Erythroblast (primary cell): ENCODE results near the gene NDUFA7.
"Not testable (repeated sequence)": the region's sequence is repeated elsewhere in the genome, so short reads cannot be mapped to it uniquely, and the experiment has no call there.

Experiments
- DNase-seq, 2 experiments: peaks; one replicate each; lab custom pipeline; 2025; lab: John Stamatoyannopoulos, UW
- GATA1 ChIP-seq: IDR thresholded peaks from 2 replicates; pipeline ENCODE4 v1.6.1; 2011; ENCODE audit warnings: low read depth, mild to moderate bottlenecking, control low read depth, low read length, moderate library complexity
- POLR2A ChIP-seq: IDR thresholded peaks from 2 replicates; pipeline ENCODE4 v1.6.1; 2011; ENCODE audit warnings: mild to moderate bottlenecking, low read length

Gene NDUFA7

GRCh38 chr19:8355631-8356402 lies 34.6 kb upstream of the NDUFA7 start:
- no peak for DNase-seq
- TF ChIP-seq POLR2A (no peak), GATA1 (no peak)

- DNase-seq = not testable (repeated sequence)
Observed at GRCh38 chr19:8352845-8353244, 31.7 kb upstream of the NDUFA7 start.

- TF ChIP-seq GATA1 (no peak), POLR2A (no peak)
- no peak for DNase-seq
Observed at GRCh38 chr19:8352134-8352827, 31.1 kb upstream of the NDUFA7 start.

DNA sequence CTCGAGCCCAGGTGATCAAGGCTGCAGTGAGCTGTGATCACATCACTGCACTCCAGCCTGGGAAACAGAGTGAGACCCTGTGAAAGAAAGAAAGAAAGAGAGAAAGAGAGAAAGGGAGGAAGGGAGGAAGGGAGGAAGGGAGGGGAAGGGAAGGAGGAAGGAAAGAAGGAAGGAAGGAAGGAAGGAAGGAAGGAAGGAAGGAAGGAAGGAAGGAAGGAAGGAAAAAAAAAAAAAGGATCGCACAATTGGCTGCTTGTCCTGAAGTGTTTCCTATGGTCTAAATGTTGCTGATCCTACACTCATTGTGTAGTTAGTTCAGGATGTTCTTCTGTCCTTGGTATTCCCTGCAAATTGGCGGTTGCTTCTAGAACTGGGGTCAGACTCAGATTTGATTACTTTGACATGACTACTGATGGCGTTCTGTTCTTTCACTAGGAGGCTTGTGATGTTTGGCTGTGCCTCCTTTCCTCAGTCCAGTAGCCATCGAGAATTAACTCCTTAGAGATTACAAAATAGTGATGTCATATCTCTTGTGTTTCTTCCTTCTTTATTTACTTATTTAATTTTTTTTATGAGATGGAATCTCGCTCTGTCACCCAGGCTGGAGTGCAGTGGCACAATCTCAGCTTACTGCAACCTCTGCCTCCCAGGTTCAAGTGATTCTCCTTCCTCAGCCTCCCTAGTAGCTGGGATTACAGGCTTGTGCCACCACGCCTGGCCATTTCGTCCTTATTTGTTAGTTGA lies 28.6 kb upstream of the NDUFA7 start:
- DNase-seq = not testable (repeated sequence)

DNA sequence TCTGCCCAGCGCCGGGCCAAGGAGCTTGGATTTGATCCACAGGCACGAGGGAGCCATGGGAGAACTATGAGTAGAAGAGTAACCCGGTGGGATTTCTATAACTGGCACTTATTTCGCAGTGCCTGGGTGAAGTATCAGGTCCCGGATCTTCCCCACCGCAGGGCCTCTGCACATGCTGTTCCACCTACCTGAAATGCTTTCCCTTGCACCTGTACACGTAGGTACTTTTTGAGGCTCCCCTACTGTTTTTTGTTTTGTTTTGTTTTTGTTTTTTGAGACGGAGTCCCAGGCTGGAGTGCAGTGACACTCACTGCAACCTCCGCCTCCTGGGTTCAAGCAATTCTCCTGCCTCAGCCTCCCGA lies 22.3 kb upstream of the NDUFA7 start:
- no peak for DNase-seq
- no peak for TF ChIP-seq POLR2A
- no peak for TF ChIP-seq GATA1

DNA sequence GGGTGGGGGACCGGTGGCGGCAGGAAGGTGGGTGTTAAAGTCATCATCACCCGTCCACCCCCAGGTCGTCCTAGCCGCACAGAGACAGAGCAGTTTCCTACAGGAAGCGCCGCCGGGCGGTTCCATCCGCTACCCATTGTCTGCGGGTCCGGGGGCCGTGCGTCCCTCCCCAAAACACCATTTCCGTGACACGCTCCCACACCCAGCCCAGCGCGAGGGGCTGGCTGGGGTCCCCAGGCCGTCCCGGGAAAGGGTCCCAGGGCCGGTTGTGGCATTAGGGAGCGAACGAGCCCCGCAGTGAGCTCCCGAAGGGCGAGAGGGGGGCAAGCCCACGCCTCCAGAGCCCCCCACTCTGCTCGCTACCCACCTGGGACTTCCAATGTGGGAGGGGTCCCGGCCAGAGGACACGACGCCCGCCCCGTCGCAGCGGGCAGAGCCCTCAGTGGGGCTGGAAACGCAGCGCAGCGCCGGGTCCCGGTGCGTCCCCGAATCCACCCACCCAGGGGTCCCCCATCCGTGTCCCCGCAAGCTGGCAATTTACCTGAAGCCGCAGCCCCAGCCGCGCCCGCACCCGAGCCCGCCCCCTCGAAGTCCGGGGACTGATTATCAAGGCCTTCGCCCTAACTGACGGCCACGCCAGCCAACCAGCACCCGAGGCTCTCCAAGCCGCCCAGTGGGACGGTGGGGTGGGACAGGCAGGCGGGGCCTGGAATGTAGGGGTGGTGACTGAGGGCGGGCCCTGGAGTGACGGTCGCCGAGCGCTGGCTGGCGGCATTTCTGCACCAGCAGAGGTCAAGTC lies 21.7 kb upstream of the NDUFA7 start, which contains the start of gene KANK3:
Gene KANK3 (minus strand): TSS at position 579 of the 799 bp plus-strand sequence. CDS start 5,434 bp downstream, outside the sequence.
- peak; percentile 94 to 96 for DNase-seq
- TF ChIP-seq POLR2A (no peak), GATA1 (no peak)

GRCh38 chr19:8342316-8342683 lies 21.1 kb upstream of the NDUFA7 start:
- TF ChIP-seq GATA1 (no peak), POLR2A (no peak)
- no peak for DNase-seq

DNA sequence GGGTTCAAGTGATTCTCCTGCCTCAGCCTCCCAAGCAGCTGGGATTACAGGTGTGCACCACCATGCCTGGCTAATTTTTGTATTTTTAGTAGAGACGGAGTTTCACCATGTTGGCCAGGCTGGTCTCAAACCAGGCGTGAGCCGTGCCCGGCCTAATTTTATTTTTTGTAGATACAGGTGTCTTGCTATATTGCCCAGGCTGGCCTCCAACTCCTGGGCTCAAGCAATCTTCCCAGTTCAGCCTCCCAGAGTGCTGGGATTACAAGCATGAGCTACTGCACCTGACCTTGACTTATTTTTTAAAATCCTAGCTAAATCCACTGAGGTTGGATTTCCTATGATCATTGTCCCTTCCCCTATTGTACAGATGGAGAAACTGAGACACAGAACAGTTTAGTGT lies 20.3 kb upstream of the NDUFA7 start:
- DNase-seq = not testable (repeated sequence)

DNA sequence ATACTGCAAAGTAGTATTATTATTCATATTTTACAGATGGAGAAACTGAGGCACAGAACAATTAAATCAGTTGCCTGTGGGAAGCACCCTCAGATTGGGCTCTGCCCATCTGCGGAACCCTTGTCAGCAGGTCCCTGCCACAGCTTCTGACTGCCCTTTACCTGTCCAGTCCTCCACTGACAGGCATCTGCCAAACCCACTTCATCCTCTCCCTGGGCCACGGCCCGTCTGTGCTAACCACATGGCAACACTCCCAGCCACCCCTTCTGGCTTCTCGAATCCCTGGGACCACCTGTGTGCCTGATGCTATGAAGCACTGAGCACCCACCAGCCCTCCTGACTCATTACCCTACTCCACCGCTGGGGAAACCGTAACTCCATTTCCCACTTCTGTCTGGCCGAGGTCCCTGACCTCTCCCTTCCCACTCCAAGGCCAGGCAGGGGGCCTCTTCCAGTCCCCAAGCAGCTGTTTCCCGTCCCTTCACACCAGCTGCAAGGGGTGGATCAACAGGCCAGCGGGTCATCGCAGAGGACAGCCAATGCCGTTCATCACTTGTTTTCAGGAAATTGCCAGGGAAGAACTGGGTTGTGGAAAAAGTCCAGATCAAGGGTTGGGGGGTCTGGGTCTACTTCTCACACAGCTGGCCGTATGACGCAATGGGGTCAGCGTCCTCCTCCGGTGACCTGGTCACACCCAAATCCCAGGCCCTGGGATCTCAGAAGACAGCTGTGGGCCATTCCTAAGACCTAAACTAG lies 19.3 kb upstream of the NDUFA7 start:
- DNase-seq = no peak
- TF ChIP-seq GATA1 (no peak), POLR2A (no peak)

DNA sequence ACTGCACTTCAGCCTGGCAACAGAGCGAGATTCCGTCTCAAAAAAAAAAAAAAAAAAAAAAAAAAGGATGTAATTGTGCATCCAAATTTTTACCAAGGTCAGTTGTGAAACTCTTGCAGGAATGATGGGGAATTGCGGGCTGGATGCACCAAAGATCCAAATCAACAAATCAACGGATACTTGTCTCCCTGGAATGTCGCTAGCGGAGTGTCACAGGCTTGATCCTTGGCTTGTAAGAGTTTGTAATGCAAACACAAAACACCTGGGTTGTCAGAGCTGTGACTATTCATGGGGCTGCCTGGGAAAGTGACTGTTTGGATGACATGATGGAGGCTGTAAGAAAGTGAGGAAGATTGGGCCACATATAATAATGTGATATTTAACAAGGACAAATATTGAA lies 17.7 kb upstream of the NDUFA7 start:
- DNase-seq = no peak
- TF ChIP-seq GATA1 = no peak
- TF ChIP-seq POLR2A = no peak

DNA sequence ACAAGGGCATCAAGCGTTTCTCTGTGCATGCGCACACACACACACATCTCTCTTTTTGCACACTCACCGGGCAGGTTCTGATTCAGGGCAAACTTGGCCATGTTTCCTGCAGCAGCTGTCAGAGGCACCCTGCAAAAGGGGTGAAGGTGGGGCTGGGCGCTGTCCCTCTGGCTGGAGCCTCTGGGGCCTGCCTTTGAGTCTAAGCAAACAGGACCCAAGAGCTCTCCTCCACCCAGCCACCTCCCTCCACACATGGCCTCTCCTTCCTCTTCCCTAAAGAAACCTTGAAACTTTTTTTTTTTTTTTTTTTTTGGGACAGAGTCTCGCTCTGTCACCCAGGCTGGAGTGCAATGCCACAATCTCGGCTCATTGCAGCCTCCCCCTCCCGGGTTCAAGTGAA lies 16.6 kb upstream of the NDUFA7 start:
- DNase-seq = no peak
- no peak for TF ChIP-seq POLR2A
- no peak for TF ChIP-seq GATA1

DNA sequence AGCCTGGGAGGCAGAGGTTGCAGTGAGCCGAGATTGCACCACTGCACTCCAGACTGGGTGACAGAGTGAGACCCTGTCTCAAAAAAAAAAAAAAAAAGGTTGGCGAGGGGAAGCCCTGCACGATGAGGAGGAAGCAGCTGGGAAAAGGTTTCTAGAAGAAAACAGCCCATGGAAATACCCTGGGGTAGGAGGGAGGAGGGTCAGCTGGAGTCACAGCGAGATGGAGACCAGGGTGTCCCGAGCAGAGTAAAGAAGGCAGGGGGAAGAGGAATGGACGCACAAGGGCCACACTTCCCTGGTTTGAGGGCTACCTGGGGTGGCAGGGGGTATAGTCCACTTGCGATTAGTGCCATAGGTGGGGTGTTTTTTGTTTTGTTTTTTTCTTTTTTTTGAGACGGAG lies 15.5 kb upstream of the NDUFA7 start:
- no peak for TF ChIP-seq GATA1
- no peak for TF ChIP-seq POLR2A
- DNase-seq = no peak

GRCh38 chr19:8336072-8336569 lies 14.9 kb upstream of the NDUFA7 start:
- TF ChIP-seq POLR2A (no peak), GATA1 (no peak)
- DNase-seq = no peak
